PC-3 (cell line): ENCODE data around the gene RHEX.

Experiments used
- EZH2 ChIP-seq: fragments of 300-600 bp; sonication (generic); IDR thresholded peaks from one replicate; pipeline ENCODE4 v1.6.1; 2017; ENCODE audit warnings: antibody characterized with exemption, mild to moderate bottlenecking, low read length; ENCODE audit not compliant: unreplicated experiment
- EZH2phosphoT487 ChIP-seq: fragments of 300-600 bp; sonication (generic); IDR thresholded peaks from 2 replicates; pipeline ENCODE4 v1.6.1; 2018; ENCODE audit warnings: mild to moderate bottlenecking, antibody characterized with exemption, low read length, borderline replicate concordance
- TF ChIP-seq, protein P1 (sequence below): fragments of 300-600 bp; sonication (generic); conservative IDR thresholded peaks from 2 replicates; pipeline ENCODE4 v1.5.1; 2017; ENCODE audit warnings: antibody characterized with exemption, low read depth, mild to moderate bottlenecking, low read length

DNA sequence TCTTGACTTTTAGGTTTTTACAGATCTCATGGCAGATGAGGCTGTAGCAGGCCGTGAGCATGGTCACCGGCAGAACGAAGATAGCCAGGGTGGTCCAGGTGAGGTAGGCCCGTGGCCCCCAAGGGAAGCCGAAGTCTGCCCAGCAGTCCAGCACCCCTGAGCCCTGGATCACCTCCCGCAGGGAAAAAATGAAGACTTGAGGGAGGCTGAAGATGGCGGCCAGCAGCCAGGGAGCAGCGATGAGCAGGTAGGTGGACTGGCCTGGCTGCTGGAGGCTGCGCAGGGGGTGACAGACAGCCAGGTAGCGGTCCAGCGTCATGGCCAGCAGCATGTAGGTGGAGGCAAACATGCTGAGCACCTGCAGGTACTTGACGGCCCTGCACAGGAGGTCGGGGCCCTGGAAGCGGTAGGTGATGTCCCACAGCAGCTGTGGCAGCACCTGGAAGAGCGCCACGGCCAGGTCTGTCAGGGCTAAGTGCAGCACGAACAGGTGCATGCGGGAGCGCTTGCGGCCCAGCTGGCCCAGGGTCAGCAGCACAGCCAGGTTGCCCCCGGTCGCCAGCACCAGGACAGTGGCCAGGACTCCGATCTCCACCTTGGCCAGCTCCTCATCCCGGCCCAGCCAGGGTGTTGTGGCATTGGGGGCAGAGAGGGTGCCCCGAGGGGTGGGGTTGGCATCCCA is 63.4 kb downstream of the RHEX start:
- TF ChIP-seq, protein P1, sequence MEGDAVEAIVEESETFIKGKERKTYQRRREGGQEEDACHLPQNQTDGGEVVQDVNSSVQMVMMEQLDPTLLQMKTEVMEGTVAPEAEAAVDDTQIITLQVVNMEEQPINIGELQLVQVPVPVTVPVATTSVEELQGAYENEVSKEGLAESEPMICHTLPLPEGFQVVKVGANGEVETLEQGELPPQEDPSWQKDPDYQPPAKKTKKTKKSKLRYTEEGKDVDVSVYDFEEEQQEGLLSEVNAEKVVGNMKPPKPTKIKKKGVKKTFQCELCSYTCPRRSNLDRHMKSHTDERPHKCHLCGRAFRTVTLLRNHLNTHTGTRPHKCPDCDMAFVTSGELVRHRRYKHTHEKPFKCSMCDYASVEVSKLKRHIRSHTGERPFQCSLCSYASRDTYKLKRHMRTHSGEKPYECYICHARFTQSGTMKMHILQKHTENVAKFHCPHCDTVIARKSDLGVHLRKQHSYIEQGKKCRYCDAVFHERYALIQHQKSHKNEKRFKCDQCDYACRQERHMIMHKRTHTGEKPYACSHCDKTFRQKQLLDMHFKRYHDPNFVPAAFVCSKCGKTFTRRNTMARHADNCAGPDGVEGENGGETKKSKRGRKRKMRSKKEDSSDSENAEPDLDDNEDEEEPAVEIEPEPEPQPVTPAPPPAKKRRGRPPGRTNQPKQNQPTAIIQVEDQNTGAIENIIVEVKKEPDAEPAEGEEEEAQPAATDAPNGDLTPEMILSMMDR = no peak
- TF ChIP-seq EZH2 (no peak), EZH2phosphoT487 (no peak)
